ENCODE data around the gene RPRD1A.

RPRD1A gene

GRCh38 chr18:36017232-36017631 is 50.1 kb downstream of the RPRD1A start:
- TF ChIP-seq TAF1 (IDR thresholded peaks at IDR 0.05; ENCODE audit: borderline replicate concordance, insufficient read depth, low read length), result no peak
- TF ChIP-seq SIN3A (IDR thresholded peaks at IDR 0.05; ENCODE audit: borderline replicate concordance, insufficient read depth, low read length), result no peak
- no peak for TF ChIP-seq POLR2AphosphoS5 (IDR thresholded peaks at IDR 0.05; ENCODE audit: low read depth, low read length)
- TF ChIP-seq REST (IDR thresholded peaks at IDR 0.05; ENCODE audit: insufficient read depth in 1 of 2, low read depth in 2 of 2, low read length in 2 of 2), result no peak
- TF ChIP-seq FOXP2 (optimal IDR thresholded peaks at IDR 0.05; ENCODE audit: borderline replicate concordance, extremely low read depth, extremely low read length, insufficient read depth), result no peak

GRCh38 chr18:36015629-36016028 is 51.7 kb downstream of the RPRD1A start:
- no peak for TF ChIP-seq TAF1 (IDR thresholded peaks at IDR 0.05; ENCODE audit: borderline replicate concordance, insufficient read depth, low read length)
- TF ChIP-seq POLR2AphosphoS5 (IDR thresholded peaks at IDR 0.05; ENCODE audit: low read depth, low read length), result no peak
- no peak for TF ChIP-seq REST (IDR thresholded peaks at IDR 0.05; ENCODE audit: insufficient read depth in 1 of 2, low read depth in 2 of 2, low read length in 2 of 2)

GRCh38 chr18:36012891-36013290 is 54.5 kb downstream of the RPRD1A start:
- TF ChIP-seq FOXP2 (optimal IDR thresholded peaks at IDR 0.05; ENCODE audit: borderline replicate concordance, extremely low read depth, extremely low read length, insufficient read depth) (no peak), TAF1 (IDR thresholded peaks at IDR 0.05; ENCODE audit: borderline replicate concordance, insufficient read depth, low read length) (no peak), POLR2AphosphoS5 (IDR thresholded peaks at IDR 0.05; ENCODE audit: low read depth, low read length) (no peak), REST (IDR thresholded peaks at IDR 0.05; ENCODE audit: insufficient read depth in 1 of 2, low read depth in 2 of 2, low read length in 2 of 2) (no peak), SIN3A (IDR thresholded peaks at IDR 0.05; ENCODE audit: borderline replicate concordance, insufficient read depth, low read length) (no peak)

- TF ChIP-seq TAF1 (IDR thresholded peaks at IDR 0.05; ENCODE audit: borderline replicate concordance, insufficient read depth, low read length) (no peak), FOXP2 (optimal IDR thresholded peaks at IDR 0.05; ENCODE audit: borderline replicate concordance, extremely low read depth, extremely low read length, insufficient read depth) (no peak), SIN3A (IDR thresholded peaks at IDR 0.05; ENCODE audit: borderline replicate concordance, insufficient read depth, low read length) (no peak), REST (IDR thresholded peaks at IDR 0.05; ENCODE audit: insufficient read depth in 1 of 2, low read depth in 2 of 2, low read length in 2 of 2) (no peak), POLR2AphosphoS5 (IDR thresholded peaks at IDR 0.05; ENCODE audit: low read depth, low read length) (no peak)
These were observed 58.1 kb downstream of the RPRD1A start for GRCh38 chr18:36009214-36009613.

GRCh38 chr18:36006997-36007396 is 60.4 kb downstream of the RPRD1A start:
- TF ChIP-seq REST (IDR thresholded peaks at IDR 0.05; ENCODE audit: insufficient read depth in 1 of 2, low read depth in 2 of 2, low read length in 2 of 2), result no peak
- no peak for TF ChIP-seq SIN3A (IDR thresholded peaks at IDR 0.05; ENCODE audit: borderline replicate concordance, insufficient read depth, low read length)
- TF ChIP-seq FOXP2 (optimal IDR thresholded peaks at IDR 0.05; ENCODE audit: borderline replicate concordance, extremely low read depth, extremely low read length, insufficient read depth), result no peak
- no peak for TF ChIP-seq POLR2AphosphoS5 (IDR thresholded peaks at IDR 0.05; ENCODE audit: low read depth, low read length)
- no peak for TF ChIP-seq TAF1 (IDR thresholded peaks at IDR 0.05; ENCODE audit: borderline replicate concordance, insufficient read depth, low read length)
